ENCODE measurements around the gene ADD1. TPM values are rescaled to one million over a fixed set of nuclear protein-coding genes. Genes with fewer than 3 reads are reported as not detected.
A peak's percentile ranks its signal among the peaks of the same experiment; 100 is the strongest.
"Not testable (repeated sequence)": the region's sequence is repeated elsewhere in the genome, so short reads cannot be mapped to it uniquely, and the experiment has no call there.

ADD1 gene
- total and polyA plus RNA-seq, 8 donors, result 70.9 to 160 (median 92.0) TPM

- H3K4me1 ChIP-seq; H3K27ac ChIP-seq; ATAC-seq; DNase-seq; FAIRE-seq; H3K27me3 ChIP-seq; intact Hi-C loops (cut with DNase I); H3K9me3 ChIP-seq; H3K4me3 ChIP-seq: not testable (repeated sequence)
- WGBS, 2 donors, result 95 to 98% methylated on average over 8 of the region's 8 CpGs
- peaks cover 0 to 24% (median 0%) of the 10 kb centered on the region in 3 donors for H3K36me3 ChIP-seq
These were observed 75.1 kb downstream of the ADD1 start for GRCh38 chr4:2918714-2919113.

GRCh38 chr4:2922453-2923101 is 78.9 kb downstream of the ADD1 start:
- peaks cover 0 to 22% (median 6%) of the 10 kb centered on the region in 3 donors for H3K36me3 ChIP-seq
- FAIRE-seq; H3K27me3 ChIP-seq; intact Hi-C loops (cut with DNase I); H3K27ac ChIP-seq; ATAC-seq; H3K4me1 ChIP-seq; H3K4me3 ChIP-seq; H3K9me3 ChIP-seq: not testable (repeated sequence)
- WGBS, 2 donors, result 64% methylated on average over 7 of the region's 7 CpGs
- DNase-seq, result peak in 2 of 6 donors; percentile 7 to 36

- intact Hi-C loops (cut with DNase I), result no loop called here
- TF ChIP-seq CTCF (IDR thresholded peaks at IDR 0.05), result no peak
- no peak for FAIRE-seq
- WGBS, 2 donors, result 89 to 93% methylated on average over 10 of the region's 10 CpGs
- no peaks in the 10 kb centered on the region for H3K9me3 ChIP-seq
- no peak overlapping the region for H3K4me3 ChIP-seq
- no peaks in the 10 kb centered on the region for H3K27me3 ChIP-seq
- ATAC-seq, result peak in 1 of 4 donors; percentile 16
- peaks cover 0 to 23% (median 6%) of the 10 kb centered on the region in 3 donors for H3K36me3 ChIP-seq
- no peak overlapping the region for H3K27ac ChIP-seq
- no peaks in the 10 kb centered on the region for H3K4me1 ChIP-seq
- peak in 1 of 6 donors; percentile 21 for DNase-seq
These were observed 79.5 kb downstream of the ADD1 start for GRCh38 chr4:2923141-2923551.

GRCh38 chr4:2923668-2924173 is 80.1 kb downstream of the ADD1 start:
- Histone ChIP-seq H3K36me3 (peaks cover 0 to 28% (median 6%) of the 10 kb centered on the region in 3 donors), H3K4me1 (no peaks in the 10 kb centered on the region), H3K27me3 (no peaks in the 10 kb centered on the region), H3K27ac (no peak overlapping the region), H3K9me3 (no peaks in the 10 kb centered on the region), H3K4me3 (no peak overlapping the region)
- TF ChIP-seq CTCF (IDR thresholded peaks at IDR 0.05), result no peak
- WGBS, 2 donors, result 91 to 93% methylated on average over 16 of the region's 16 CpGs
- ATAC-seq, result peak in 2 of 4 donors; percentile 13 to 17
- intact Hi-C loops (cut with DNase I), result no loop called here
- peak in 3 of 6 donors; percentile 5 to 51 (median 7) for DNase-seq
- FAIRE-seq, result no peak

- 85 to 92% methylated on average over 8 of the region's 8 CpGs for WGBS, 2 donors
- no peaks in the 10 kb centered on the region for H3K9me3 ChIP-seq
- H3K27me3 ChIP-seq, result no peaks in the 10 kb centered on the region
- no peak for TF ChIP-seq CTCF (IDR thresholded peaks at IDR 0.05)
- peak in 4 of 6 donors; percentile 7 to 34 (median 16) for DNase-seq
- no peak overlapping the region for H3K4me3 ChIP-seq
- H3K27ac ChIP-seq, result peak overlapping the region in 1 of 4 donors; percentile 12
- no peak for FAIRE-seq
- peak in 1 of 4 donors; percentile 8 for ATAC-seq
- H3K4me1 ChIP-seq, result no peaks in the 10 kb centered on the region
- intact Hi-C loops (cut with DNase I), result no loop called here
- H3K36me3 ChIP-seq, result peaks cover 0 to 34% (median 6%) of the 10 kb centered on the region in 3 donors
These were observed 80.6 kb downstream of the ADD1 start for GRCh38 chr4:2924286-2924685.
